HepG2 (cell line): ENCODE measurements around the gene TRIM15. TPM values are rescaled to one million over a fixed set of nuclear protein-coding genes. Genes with fewer than 3 reads are reported as not detected.
A peak's percentile ranks its signal among the peaks of the same experiment; 100 is the strongest.

Source experiments
- AFF4 ChIP-seq: sonication (generic); formaldehyde crosslinking; IDR thresholded peaks from 2 replicates; pipeline ENCODE4 v1.4.0; 2020; ENCODE audit warnings: missing genetic modification reagents
- KLF13 ChIP-seq: sonication (generic); formaldehyde crosslinking; IDR thresholded peaks from 2 replicates; pipeline ENCODE4 v1.4.0; 2020; ENCODE audit warnings: mild to moderate bottlenecking, missing genetic modification reagents
- NFE2L2 ChIP-seq: fragments of 150-350 bp; IDR thresholded peaks from 2 replicates; pipeline ENCODE4 v1.6.1; 2014; ENCODE audit warnings: low read length
- POLR2A ChIP-seq, 2 experiments: IDR thresholded peaks; 2 replicates each; pipeline ENCODE4 v1.6.1; 2011; ENCODE audit warnings: low read depth in 2 of 2, low read length in 2 of 2, mild to moderate bottlenecking in 1 of 2, moderate library complexity in 1 of 2; ENCODE audit not compliant: insufficient read depth in 1 of 2
- ZBTB49 ChIP-seq: sonication (generic); formaldehyde crosslinking; IDR thresholded peaks from 2 replicates; pipeline ENCODE4 v1.4.0; 2020; ENCODE audit warnings: missing genetic modification reagents, borderline replicate concordance
- ZNF30 ChIP-seq: sonication (generic); formaldehyde crosslinking; IDR thresholded peaks from 2 replicates; pipeline ENCODE4 v1.5.0; 2020; ENCODE audit warnings: mild to moderate bottlenecking, missing genetic modification reagents
- ZNF580 ChIP-seq: IDR thresholded peaks from 2 replicates; pipeline ENCODE4 v1.6.1; 2016; ENCODE audit warnings: low read depth, borderline replicate concordance
- ZNF737 ChIP-seq: sonication (generic); formaldehyde crosslinking; IDR thresholded peaks from 2 replicates; pipeline ENCODE4 v1.5.0; 2020; ENCODE audit warnings: missing genetic modification reagents, mild to moderate bottlenecking, borderline replicate concordance
- polyA plus RNA-seq, 8 experiments: library from polyadenylated mRNA; depleted of rRNA in 3 of 8; stranded (reverse) in 7 of 8; unstranded in 1 of 8; fragments of >200 nt; fragmentation: Illumina TruSeq in 4 of 8; extraction: Trizol in 4 of 8; gene quantifications; 2 replicates each; pipeline versions ENCODE4 v1.2.1 to v1.2.3, GENCODE V29; 2011 to 2016; ENCODE audit warnings: low read depth in 4 of 8, missing spikeins in 1 of 8, mixed read lengths in 1 of 8; ENCODE audit not compliant: insufficient read depth in 1 of 8
- total RNA-seq, 5 experiments: library from RNA; depleted of rRNA; stranded (reverse); fragments of >200 nt; fragmentation: Illumina TruSeq; extraction: Trizol; gene quantifications; 2 replicates each; pipeline ENCODE4 v1.2.3, GENCODE V29; 2016; ENCODE audit warnings: low read depth in 1 of 5
- TF ChIP-seq, protein P1 (sequence below): sonication (generic); formaldehyde crosslinking; IDR thresholded peaks from 2 replicates; pipeline ENCODE4 v1.8.0; 2022; ENCODE audit warnings: mild to moderate bottlenecking, missing genetic modification reagents
- TF ChIP-seq, protein P2 (sequence below): sonication (generic); formaldehyde crosslinking; IDR thresholded peaks from 2 replicates; pipeline ENCODE4 v1.4.0; 2020; ENCODE audit warnings: mild to moderate bottlenecking, missing genetic modification reagents, borderline replicate concordance
- TF ChIP-seq, protein P3 (sequence below): sonication (generic); formaldehyde crosslinking; IDR thresholded peaks from 2 replicates; pipeline ENCODE4 v1.5.0; 2020; ENCODE audit warnings: missing genetic modification reagents
- TF ChIP-seq, protein P4 (sequence below): IDR thresholded peaks from 2 replicates; pipeline ENCODE4 v1.6.1; 2016; ENCODE audit warnings: missing compliant biosample characterization, missing genetic modification reagents, borderline replicate concordance

Gene TRIM15
- total and polyA plus RNA-seq, 2 of the 13 experiments (the other 11 are each of a cell fraction or from before 2014, with no cell fraction given): 35.1 to 38.2 TPM

DNA sequence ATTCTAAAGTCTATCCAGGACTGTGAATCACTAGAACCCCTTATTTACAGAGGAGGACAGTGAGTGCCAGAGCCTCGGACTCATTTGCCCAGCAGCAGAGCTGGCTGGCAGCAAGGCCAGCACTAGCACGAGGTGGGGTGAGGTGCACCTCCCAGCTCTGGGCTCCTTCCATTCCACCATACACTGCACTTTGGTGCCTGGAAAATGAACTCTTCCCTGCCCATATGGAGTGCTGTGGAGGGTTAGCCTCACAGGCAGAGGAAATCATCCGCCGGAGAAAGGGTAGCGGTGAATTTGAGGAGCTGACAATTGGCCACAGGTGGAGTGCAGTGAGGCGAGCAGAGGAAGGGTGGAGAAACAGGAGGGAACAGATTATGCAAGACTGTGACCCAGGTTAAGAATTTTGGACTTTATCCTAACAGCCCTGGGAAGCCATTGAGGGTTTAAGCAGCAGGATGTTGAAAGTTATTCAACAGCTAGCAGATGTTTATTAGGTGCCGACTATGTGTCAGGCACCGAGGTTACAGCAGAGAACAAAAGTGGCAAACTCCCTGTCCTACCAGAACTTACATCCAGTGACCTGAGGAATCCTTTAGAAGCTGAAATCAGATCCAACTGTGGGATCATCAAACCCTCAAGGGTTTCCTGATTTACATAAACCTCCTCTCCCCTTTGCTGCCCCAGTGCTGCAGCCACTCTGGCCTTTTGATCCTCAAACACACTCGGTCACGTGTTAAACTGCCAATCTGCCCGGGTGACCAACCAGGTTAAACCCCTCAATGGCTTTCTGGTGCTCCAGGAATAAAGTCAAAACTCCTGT lies 43.7 kb downstream of the TRIM15 start (continued):
- TF ChIP-seq ZNF30: 0 out of 2 replicates have a peak, but pooled peaks have one; percentile 25
- TF ChIP-seq ZNF737: no peak; the same call in 1 of the 2 replicates
- TF ChIP-seq KLF13 (CRISPR knock-in tag): no peak
- peak in 1 of 2 experiments; percentile 54; a peak in 3 of 4 replicates for TF ChIP-seq POLR2A (IDR thresholded peaks at IDR 0.05; ENCODE audit: insufficient read depth in 1 of 2, low read depth in 2 of 2, low read length in 2 of 2)
- TF ChIP-seq, protein P1, sequence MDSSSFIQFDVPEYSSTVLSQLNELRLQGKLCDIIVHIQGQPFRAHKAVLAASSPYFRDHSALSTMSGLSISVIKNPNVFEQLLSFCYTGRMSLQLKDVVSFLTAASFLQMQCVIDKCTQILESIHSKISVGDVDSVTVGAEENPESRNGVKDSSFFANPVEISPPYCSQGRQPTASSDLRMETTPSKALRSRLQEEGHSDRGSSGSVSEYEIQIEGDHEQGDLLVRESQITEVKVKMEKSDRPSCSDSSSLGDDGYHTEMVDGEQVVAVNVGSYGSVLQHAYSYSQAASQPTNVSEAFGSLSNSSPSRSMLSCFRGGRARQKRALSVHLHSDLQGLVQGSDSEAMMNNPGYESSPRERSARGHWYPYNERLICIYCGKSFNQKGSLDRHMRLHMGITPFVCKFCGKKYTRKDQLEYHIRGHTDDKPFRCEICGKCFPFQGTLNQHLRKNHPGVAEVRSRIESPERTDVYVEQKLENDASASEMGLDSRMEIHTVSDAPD: peak; percentile 92
- no peak; the same call in 1 of the 2 replicates for TF ChIP-seq AFF4 (CRISPR knock-in tag)
- TF ChIP-seq, protein P2, sequence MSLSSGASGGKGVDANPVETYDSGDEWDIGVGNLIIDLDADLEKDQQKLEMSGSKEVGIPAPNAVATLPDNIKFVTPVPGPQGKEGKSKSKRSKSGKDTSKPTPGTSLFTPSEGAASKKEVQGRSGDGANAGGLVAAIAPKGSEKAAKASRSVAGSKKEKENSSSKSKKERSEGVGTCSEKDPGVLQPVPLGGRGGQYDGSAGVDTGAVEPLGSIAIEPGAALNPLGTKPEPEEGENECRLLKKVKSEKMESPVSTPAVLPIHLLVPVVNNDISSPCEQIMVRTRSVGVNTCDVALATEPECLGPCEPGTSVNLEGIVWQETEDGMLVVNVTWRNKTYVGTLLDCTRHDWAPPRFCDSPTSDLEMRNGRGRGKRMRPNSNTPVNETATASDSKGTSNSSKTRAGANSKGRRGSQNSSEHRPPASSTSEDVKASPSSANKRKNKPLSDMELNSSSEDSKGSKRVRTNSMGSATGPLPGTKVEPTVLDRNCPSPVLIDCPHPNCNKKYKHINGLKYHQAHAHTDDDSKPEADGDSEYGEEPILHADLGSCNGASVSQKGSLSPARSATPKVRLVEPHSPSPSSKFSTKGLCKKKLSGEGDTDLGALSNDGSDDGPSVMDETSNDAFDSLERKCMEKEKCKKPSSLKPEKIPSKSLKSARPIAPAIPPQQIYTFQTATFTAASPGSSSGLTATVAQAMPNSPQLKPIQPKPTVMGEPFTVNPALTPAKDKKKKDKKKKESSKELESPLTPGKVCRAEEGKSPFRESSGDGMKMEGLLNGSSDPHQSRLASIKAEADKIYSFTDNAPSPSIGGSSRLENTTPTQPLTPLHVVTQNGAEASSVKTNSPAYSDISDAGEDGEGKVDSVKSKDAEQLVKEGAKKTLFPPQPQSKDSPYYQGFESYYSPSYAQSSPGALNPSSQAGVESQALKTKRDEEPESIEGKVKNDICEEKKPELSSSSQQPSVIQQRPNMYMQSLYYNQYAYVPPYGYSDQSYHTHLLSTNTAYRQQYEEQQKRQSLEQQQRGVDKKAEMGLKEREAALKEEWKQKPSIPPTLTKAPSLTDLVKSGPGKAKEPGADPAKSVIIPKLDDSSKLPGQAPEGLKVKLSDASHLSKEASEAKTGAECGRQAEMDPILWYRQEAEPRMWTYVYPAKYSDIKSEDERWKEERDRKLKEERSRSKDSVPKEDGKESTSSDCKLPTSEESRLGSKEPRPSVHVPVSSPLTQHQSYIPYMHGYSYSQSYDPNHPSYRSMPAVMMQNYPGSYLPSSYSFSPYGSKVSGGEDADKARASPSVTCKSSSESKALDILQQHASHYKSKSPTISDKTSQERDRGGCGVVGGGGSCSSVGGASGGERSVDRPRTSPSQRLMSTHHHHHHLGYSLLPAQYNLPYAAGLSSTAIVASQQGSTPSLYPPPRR (CRISPR knock-in tag): peak; percentile 87
- TF ChIP-seq, protein P3, sequence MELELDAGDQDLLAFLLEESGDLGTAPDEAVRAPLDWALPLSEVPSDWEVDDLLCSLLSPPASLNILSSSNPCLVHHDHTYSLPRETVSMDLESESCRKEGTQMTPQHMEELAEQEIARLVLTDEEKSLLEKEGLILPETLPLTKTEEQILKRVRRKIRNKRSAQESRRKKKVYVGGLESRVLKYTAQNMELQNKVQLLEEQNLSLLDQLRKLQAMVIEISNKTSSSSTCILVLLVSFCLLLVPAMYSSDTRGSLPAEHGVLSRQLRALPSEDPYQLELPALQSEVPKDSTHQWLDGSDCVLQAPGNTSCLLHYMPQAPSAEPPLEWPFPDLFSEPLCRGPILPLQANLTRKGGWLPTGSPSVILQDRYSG (CRISPR knock-in tag): peak; percentile 93; the same call in 1 of the 2 replicates
- TF ChIP-seq NFE2L2: no peak
- TF ChIP-seq ZBTB49 (CRISPR knock-in tag): no peak
- TF ChIP-seq, protein P4, sequence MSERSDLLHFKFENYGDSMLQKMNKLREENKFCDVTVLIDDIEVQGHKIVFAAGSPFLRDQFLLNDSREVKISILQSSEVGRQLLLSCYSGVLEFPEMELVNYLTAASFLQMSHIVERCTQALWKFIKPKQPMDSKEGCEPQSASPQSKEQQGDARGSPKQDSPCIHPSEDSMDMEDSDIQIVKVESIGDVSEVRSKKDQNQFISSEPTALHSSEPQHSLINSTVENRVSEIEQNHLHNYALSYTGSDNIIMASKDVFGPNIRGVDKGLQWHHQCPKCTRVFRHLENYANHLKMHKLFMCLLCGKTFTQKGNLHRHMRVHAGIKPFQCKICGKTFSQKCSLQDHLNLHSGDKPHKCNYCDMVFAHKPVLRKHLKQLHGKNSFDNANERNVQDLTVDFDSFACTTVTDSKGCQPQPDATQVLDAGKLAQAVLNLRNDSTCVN (CRISPR knock-in tag): no peak
- peak; percentile 91 for TF ChIP-seq ZNF580 (CRISPR knock-in tag)
